NCI-H748 (cell line): ENCODE results near the gene PCDHB5.
"Not testable (repeated sequence)": the region's sequence is repeated elsewhere in the genome, so short reads cannot be mapped to it uniquely, and the experiment has no call there.

ENCODE experiments used
- DNase-seq: peaks from one replicate; lab custom pipeline; 2025; ENCODE audit not compliant: unreplicated experiment; lab: John Stamatoyannopoulos, UW

PCDHB5 gene

DNA sequence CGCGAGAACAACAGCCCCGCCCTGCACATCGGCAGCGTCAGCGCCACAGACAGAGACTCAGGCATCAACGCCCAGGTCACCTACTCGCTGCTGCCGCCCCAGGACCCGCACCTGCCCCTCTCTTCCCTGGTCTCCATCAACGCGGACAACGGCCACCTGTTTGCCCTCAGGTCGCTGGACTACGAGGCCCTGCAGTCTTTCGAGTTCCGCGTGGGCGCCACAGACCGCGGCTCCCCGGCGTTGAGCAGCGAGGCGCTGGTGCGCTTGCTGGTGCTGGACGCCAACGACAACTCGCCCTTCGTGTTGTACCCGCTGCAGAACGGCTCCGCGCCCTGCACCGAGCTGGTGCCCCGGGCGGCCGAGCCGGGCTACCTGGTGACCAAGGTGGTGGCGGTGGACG is 16.6 kb downstream of the PCDHB5 start:
- not testable (repeated sequence) for DNase-seq

DNA sequence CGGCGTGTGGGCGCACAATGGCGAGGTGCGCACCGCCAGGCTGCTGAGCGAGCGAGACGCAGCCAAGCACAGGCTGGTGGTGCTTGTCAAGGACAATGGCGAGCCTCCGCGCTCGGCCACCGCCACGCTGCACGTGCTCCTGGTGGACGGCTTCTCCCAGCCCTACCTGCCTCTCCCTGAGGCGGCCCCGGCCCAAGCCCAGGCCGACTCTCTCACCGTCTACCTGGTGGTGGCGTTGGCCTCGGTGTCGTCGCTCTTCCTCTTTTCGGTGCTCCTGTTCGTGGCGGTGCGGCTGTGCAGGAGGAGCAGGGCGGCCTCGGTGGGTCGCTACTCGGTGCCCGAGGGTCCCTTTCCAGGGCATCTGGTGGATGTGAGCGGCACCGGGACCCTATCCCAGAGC is 17.1 kb downstream of the PCDHB5 start:
- DNase-seq: not testable (repeated sequence)

DNA sequence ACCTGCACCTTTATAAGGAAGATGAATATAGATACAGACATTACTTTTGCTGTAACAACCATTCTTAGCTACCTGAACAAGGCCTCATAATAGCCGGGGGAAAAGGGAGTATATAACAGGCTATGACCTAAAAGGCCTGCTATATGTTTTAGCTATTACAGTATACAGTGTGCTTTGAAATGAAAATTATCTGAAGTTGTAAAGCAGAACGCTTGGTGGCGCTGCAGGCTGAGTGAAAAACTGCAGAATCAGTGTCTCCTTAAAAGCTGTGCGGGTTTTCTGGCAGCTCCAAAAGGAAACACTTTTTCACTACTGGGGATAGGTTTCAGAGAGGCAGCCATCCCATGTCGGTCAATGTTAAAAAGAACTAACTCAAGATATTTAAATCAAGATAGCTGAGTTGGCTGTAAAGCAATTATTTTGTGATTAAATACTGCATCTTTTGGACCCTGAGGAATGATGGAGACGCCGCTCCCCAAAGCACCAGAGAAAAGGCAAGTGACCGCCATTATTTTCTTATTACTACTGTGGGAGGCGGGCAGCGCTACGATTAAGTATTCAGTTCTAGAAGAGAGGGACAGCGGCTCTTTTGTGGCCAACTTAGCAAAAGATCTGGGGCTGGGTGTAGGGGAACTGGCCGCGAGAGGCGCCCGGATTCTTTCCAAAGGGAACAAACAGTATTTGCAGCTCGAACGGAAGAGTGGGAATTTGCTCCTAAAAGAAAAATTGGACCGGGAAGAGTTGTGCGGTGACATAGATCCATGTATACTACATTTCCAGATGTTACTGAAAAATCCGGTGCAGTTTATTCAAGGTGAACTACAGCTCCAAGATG is 20.8 kb downstream of the PCDHB5 start:
- peak; percentile 87 for DNase-seq

DNA sequence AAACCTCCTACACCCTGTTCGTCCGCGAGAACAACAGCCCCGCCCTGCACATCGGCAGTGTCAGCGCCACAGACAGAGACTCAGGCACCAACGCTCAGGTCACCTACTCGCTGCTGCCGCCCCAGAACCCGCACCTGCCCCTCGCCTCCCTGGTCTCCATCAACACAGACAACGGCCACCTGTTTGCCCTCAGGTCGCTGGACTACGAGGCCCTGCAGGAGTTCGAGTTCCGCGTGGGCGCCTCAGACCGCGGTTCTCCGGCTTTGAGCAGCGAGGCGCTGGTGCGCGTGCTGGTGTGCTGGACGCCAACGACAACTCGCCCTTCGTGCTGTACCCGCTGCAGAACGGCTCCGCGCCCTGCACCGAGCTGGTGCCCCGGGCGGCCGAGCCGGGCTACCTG is 22.4 kb downstream of the PCDHB5 start:
- not testable (repeated sequence) for DNase-seq

DNA sequence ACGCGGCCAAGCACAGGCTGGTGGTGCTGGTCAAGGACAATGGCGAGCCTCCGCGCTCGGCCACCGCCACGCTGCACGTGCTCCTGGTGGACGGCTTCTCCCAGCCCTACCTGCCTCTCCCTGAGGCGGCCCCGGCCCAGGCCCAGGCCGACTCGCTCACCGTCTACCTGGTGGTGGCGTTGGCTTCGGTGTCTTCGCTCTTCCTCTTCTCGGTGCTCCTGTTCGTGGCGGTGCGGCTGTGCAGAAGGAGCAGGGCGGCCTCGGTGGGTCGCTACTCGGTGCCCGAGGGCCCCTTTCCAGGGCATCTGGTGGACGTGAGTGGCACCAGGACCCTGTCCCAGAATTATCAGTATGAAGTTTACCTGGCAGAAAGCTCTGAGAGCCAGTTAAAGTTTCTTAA is 22.9 kb downstream of the PCDHB5 start:
- not testable (repeated sequence) for DNase-seq

DNA sequence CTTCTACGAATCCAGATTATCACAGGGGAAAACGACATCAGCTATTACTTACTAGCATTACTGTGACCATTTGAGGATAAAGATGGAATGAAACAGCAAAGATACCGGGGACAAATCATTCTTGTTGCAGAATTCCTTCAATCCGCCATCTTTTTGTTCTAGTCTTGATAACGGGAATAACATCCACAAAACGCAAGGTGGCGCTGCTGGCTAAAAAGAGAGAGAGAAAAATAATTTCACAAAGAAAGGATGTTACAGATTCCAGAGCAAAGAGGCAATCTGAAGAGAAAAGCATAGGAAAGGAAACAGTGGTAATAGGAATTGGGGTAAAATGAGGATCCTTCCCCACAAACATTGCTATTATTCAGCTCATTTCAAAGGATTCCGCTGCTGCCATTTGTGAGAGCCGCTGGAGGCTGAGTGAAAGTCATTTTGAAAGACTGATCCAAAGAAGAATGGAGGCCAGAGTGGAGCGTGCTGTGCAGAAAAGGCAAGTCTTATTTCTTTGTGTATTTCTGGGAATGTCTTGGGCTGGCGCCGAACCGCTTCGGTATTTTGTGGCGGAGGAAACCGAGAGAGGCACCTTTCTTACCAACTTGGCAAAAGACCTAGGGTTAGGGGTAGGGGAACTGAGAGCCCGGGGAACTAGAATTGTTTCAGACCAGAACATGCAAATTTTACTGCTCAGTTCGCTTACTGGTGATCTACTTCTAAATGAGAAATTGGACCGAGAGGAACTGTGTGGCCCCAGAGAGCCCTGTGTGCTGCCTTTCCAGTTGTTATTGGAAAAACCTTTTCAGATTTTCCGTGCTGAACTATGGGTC is 37.6 kb downstream of the PCDHB5 start, which contains the start of gene PCDHB7:
PCDHB7 (plus strand) TSS at position 264 of the 824 bp plus-strand sequence; CDS start at position 456, 192 bp downstream.
- DNase-seq: peak; percentile 80

DNA sequence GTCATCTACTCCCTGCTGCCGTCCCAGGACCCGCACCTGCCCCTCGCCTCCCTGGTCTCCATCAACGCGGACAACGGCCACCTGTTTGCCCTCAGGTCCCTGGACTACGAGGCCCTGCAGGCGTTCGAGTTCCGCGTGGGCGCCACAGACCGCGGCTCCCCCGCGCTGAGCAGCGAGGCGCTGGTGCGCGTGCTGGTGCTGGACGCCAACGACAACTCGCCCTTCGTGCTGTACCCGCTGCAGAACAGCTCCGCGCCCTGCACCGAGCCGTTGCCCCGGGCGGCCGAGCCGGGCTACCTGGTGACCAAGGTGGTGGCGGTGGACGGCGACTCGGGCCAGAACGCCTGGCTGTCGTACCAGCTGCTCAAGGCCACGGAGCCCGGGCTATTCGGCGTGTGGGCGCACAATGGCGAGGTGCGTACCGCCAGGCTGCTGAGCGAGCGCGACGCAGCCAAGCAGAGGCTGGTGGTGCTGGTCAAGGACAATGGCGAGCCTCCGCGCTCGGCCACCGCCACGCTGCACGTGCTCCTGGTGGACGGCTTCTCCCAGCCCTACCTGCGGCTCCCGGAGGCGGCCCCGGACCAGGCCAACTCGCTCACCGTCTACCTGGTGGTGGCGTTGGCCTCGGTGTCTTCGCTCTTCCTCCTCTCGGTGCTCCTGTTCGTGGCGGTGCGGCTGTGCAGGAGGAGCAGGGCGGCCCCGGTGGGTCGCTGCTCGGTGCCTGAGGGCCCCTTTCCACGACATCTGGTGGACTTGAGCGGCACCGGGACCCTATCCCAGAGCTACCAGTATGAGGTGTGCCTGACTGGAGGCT is 39.5 kb downstream of the PCDHB5 start:
- not testable (repeated sequence) for DNase-seq

DNA sequence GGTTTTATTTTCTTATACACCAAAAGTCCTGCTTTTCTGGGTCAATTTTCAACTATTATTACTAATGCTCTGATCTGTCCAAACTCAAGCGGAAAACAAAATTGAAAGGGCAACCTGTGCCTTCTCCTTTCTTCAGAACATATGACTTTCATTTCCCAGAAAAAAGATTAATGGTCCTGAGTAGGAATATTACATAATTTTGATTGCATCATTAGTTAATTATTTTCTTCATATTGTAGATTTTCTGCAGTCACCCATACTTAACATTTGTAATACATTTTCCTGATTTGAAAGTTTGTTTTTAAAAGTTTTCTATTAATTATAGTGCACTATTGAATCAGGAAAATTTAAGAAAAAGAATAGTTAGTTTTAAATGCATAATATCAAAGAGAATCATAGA is 40.9 kb downstream of the PCDHB5 start:
- no peak for DNase-seq

DNA sequence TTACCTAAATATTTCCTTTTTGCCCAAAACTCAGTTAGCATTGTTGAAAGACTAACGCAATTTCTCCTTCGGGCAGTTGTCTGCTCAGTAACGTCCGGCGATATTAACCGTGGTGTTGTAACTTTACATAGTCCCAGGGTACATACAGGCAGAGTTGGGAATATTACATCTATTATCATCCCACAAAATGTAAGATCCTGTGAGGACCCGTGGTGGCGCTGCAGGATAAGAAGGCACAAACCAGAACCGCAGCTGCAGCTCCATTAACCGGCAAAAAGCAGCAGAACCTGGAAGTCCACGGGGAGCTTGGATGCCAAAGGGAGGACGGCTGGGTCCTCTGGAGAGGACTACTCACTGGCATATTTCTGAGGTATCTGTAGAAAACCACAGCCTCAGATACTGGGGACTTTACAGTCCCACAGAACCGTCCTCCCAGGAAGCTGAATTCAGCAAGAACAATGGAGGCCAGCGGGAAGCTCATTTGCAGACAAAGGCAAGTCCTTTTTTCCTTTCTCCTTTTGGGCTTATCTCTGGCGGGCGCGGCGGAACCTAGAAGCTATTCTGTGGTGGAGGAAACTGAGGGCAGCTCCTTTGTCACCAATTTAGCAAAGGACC is 42.7 kb downstream of the PCDHB5 start, which contains the start of gene PCDHB8:
PCDHB8 (plus strand) TSS at position 214 of the 615 bp plus-strand sequence; CDS start at position 459, 245 bp downstream.
- peak; percentile 92 for DNase-seq

DNA sequence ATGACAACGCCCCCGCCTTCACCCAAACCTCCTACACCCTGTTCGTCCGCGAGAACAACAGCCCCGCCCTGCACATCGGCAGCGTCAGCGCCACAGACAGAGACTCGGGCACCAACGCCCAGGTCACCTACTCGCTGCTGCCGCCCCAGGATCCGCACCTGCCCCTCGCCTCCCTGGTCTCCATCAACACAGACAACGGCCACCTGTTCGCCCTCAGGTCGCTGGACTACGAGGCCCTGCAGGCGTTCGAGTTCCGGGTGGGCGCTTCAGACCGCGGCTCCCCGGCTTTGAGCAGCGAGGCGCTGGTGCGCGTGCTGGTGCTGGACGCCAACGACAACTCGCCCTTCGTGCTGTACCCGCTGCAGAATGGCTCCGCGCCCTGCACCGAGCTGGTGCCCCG is 44.4 kb downstream of the PCDHB5 start:
- not testable (repeated sequence) for DNase-seq

DNA sequence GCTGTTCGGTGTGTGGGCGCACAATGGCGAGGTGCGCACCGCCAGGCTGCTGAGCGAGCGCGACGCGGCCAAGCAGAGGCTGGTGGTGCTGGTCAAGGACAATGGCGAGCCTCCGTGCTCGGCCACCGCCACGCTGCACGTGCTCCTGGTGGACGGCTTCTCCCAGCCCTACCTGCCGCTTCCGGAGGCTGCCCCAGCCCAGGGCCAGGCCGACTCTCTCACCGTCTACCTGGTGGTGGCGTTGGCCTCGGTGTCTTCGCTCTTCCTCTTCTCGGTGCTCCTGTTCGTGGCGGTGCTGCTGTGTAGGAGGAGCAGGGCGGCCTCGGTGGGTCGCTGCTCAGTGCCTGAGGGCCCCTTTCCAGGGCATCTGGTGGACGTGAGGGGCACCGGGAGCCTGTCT is 44.9 kb downstream of the PCDHB5 start:
- not testable (repeated sequence) for DNase-seq

DNA sequence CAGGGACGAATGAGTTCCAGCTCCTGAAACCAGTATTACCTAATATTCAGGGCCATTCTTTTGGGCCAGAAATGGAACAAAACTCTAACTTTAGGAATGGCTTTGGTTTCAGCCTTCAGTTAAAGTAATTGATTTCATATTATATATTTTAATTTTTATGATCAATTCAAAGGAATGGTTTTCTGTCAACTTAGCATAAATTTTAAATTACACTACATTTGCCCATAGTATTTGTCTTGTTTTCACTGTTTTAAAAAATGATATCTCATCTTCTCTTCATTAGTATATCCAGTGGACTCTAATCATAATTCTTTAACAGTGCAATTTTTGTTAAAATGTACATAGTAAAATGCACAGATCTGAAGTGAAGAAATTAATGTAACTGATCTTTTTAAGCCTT is 45.3 kb downstream of the PCDHB5 start:
- no peak for DNase-seq

DNA sequence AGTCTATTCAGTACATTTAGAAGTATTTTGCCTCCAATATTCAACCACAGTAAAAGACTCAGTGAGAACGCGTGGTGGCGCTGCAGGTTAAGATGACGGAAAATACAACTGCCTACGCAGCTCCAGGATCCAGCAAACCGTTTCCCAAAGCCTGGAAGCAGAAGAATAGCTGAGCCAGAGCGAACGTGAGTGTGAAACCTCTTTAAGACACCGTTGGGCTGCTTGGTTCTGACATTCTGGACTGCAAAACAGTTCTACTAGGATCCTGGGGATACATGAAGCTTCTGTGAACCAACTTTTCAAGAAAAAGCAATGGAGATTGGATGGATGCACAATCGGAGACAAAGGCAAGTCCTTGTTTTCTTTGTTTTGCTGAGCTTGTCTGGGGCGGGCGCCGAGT is 47.2 kb downstream of the PCDHB5 start, which contains the start of gene PCDHB16:
PCDHB16 (plus strand) TSS at position 140 of the 400 bp plus-strand sequence; CDS start at position 313, 173 bp downstream.
- DNase-seq: peak; percentile 60

DNA sequence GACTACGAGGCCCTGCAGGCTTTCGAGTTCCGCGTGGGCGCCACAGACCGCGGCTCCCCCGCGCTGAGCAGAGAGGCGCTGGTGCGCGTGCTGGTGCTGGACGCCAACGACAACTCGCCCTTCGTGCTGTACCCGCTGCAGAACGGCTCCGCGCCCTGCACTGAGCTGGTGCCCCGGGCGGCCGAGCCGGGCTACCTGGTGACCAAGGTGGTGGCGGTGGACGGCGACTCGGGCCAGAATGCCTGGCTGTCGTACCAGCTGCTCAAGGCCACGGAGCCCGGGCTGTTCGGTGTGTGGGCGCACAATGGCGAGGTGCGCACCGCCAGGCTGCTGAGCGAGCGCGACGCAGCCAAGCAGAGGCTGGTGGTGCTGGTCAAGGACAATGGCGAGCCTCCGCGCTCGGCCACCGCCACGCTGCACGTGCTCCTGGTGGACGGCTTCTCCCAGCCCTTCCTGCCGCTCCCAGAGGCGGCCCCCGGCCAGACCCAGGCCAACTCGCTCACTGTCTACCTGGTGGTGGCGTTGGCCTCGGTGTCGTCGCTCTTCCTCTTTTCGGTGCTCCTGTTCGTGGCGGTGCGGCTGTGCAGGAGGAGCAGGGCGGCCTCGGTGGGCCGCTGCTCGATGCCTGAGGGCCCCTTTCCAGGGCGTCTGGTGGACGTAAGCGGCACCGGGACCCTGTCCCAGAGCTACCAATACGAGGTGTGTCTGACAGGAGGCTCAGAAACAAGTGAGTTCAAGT is 49.3 kb downstream of the PCDHB5 start:
- not testable (repeated sequence) for DNase-seq

DNA sequence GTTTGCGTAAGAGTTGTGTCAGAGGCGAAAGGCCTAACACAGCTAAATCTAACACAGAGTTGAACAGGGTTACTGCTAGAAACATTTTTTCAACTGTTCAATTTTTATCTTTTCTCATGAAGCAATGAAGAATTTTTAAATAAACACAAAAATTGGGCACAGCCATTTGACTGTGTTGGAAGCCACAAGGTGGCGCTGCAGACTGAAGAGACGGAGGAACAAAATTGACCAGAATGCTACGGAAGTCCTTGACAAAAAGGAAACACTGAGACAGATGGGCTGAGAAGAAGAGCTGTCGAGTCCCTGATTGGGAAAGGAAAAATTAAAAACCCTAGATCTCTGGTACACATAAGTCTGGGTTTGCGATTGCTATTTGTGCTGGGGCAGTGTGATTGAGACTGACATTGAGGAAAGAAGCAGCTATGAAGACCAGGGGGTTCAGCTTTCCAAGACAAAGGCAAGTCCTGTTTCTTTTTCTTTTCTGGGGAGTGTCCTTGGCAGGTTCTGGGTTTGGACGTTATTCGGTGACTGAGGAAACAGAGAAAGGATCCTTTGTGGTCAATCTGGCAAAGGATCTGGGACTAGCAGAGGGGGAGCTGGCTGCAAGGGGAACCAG is 52.0 kb downstream of the PCDHB5 start, which contains the start of gene PCDHB9:
PCDHB9 (plus strand) TSS at position 265 of the 616 bp plus-strand sequence; CDS start at position 423, 158 bp downstream.
- DNase-seq: peak; percentile 83
